GM21360 (cell line): ENCODE measurements around the gene NCKAP5L.
"Not testable (repeated sequence)": the region's sequence is repeated elsewhere in the genome, so short reads cannot be mapped to it uniquely, and the experiment has no call there.

Experiments
- ATAC-seq: cut with Tn5 transposase; IDR thresholded peaks from one replicate; pipeline ENCODE4 v1.9.1; 2021; ENCODE audit warnings: mild to moderate bottlenecking, moderate library complexity; ENCODE audit not compliant: unreplicated experiment

The NCKAP5L gene

GRCh38 chr12:49787672-49788071 lies 40.5 kb downstream of the NCKAP5L start:
- no peak for ATAC-seq

DNA sequence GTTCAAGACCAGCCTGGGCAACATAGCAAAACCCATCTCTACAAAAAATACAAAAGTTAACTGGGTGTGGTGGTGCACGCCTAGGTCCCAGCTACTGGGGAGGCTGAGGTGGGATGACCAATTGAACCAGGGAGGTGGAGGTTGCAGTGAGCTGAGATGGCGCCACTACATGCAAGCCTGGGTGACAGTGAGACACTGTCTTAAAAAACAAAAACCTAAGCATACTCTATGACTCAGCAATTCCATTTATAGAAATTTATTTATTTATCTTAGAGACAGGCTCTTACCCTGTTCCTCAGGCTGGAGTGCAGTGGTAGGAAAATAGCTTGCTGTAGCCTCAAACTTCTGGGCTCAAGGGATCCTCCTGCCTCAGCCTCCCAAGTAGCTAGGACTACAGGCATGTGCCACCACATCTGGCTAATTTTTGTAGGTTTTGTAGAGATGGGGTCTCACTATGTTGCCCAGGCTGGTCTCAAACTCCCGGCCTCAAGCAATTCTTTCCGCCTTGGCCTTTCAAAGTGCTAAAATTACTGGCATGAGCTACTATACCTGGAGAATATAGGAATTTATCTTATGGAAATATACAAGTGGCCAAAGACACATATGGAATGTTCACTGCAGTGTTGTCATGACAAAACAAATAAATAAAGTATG lies 43.3 kb downstream of the NCKAP5L start:
- no peak for ATAC-seq

- no peak for ATAC-seq
Measured at GRCh38 chr12:49783917-49784676, 44.1 kb downstream of the NCKAP5L start.

DNA sequence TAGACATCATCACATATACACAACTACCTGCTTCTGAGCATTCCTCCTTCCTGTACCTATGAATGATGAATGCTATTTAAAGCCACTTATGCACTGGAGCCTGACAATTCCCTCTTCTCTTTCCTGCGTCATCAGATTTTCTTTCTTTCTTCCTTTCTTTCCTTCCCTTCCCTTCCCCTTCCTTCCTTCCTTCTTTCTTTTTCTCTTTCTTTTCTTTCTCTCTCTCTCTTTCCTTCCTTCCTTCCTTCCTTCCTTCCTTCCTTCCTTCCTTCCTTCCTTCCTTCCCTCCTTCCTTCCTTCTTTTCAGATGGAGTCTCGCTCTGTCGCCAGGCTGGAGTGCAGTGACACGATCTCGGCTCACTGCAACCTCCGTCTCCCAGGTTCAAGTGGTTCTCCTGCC lies 47.3 kb downstream of the NCKAP5L start:
- not testable (repeated sequence) for ATAC-seq

DNA sequence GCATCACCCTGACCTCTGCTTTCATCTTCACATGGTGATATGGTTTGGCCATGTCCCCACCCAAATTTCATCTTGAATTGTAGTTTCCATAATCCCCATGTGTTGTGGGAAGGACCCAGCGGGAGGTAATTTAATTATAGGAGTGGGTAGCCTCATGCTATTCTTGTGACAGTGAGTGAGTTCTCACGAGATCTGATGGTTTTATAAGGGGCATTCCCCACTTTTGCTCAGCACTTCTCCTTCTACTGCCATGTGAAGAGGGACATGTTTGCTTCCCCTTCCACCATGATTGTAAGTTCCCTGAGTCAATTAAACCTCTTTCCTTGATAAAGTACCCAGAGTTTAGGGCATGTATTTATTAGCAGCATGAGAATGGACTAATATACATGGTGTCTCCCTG lies 48.6 kb downstream of the NCKAP5L start:
- no peak for ATAC-seq

DNA sequence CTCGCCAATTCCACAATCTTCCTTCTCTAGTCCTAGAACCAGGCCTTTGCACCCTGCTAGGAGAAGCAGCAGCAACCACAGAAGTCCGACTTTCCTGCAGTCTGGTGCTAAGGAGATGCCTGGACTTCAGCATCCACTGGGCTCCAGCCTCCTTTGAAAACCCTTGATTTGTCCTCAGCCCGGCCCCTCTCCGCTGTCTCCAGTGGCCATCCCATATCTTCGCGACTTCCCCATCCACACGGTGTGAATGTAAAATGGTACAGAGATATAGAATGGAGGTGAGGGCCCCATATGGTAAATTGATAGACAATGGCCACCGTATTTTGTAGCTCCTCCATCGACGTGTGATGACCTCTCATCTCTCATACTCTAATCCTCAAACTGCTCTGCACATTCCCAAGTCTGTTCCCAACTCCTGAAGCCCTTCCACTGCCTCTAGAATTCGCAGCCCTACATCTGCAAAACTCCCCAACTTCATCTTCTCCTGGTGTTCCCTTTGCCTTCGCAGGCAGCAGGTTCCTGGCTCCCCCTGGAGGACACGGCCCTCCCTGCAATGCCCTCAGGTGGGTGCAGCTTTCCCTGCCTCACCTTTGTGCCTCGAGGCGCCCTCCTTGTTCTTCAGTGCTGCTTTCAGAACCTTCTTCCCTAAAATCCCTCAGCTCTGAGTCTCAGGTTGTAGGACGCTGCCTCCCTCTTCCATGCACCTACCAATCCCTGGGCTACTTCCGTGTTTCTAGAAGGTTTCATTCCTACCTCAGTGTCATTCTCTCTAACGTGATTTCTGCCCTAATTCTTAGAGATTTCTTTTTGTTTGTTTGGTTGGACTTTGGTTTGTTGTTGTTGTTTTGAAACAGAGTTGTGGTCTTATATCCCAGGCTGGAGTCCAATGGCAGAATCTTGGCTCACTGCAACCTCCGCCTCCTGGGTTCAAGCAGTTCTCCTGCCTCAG lies 50.1 kb downstream of the NCKAP5L start:
- no peak for ATAC-seq

GRCh38 chr12:49777341-49777740 lies 50.9 kb downstream of the NCKAP5L start:
- no peak for ATAC-seq

DNA sequence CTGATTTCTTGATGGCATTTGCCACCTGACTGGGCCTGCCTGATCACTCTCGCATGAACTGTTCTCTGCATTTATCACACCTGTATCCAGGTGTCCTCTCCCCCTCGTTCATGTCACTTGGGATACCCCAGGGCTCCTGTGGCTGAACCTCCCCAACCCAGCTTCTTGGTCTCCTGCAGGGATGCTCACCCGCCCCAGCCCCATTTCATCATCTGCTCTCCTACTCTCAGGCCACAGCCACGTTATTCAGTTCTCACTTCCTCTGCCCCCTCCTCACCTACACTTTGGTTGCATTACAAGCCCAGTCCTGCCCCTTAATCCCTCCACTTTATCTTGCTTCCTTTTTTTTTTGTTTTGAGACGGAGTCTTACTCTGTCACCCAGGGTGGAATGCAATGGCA lies 51.4 kb downstream of the NCKAP5L start:
- ATAC-seq, result no peak

DNA sequence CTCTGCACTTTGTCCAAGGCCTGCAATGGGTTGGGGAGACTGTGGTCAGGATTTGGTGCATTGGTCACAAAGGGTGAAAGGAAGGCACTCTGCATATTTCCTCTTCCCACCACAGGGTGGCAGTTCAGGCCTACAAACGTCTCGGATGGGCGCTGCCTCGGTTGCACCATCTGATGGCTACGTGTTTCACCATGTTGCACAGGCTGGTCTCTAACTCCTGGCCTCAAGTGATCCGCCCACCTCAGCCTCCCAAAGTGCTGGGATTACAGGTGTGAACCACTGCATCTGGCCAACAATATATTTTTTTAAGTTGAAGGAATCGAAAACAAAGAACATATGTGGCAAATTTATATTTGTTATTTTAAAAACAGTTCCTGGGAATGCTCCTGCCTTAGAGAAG lies 51.8 kb downstream of the NCKAP5L start:
- peak; percentile 60 for ATAC-seq

DNA sequence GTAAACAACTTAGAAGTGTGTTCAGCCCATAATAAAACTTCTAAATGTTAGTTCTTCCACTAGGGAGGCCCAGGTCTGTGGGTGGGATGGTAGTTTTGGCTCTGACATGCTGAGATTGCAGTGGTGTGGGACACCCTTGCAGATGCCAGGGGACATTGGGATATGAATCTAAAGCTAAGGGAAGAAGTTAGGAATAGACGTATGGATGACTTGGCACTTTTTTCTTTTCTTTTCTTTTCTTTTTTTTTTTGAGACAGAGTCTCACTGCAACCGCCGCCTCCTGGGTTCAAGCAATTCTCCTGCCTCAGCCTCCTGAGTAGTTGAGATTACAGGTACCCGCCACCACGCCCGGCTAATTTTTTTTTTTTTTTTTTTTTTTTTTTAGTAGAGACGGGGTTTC lies 55.1 kb downstream of the NCKAP5L start:
- not testable (repeated sequence) for ATAC-seq

- no peak for ATAC-seq
Measured at GRCh38 chr12:49767333-49767732, 60.9 kb downstream of the NCKAP5L start.

DNA sequence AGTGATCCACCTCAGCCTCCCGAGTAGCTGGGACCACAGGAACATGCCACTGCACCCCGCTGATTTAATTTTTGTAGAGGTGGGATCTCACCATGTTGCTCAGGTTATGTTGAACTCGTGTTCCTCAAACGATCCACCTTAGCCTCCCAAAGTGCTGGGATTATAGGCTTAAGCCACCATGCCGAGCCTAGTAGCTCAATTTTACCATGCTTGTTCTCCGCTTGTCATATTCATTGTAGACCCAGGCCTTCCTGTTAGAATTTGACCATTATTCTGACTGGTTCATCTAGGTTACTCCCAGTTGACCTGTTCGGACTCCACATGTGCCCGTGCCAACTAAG lies 62.1 kb downstream of the NCKAP5L start:
- ATAC-seq, result no peak

DNA sequence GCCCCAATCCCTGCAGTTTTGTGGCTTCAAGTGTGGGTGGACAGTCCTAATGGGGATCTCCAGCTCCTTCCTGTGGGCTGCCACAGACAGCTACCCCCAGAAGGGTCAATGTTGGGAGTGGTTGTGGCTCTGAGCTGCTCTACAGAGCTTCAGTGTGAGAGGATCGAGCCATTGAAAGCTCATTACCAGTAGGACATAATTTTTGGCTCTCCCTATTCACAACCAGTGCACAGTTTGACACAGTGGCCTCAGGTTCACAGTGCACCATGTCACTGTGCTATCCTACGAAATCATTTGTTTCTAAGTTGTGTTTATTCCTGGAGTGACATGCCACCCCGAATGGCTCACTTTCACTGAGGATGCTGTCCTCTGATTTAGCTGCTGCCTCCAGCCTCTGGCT lies 64.1 kb downstream of the NCKAP5L start:
- ATAC-seq, result no peak

DNA sequence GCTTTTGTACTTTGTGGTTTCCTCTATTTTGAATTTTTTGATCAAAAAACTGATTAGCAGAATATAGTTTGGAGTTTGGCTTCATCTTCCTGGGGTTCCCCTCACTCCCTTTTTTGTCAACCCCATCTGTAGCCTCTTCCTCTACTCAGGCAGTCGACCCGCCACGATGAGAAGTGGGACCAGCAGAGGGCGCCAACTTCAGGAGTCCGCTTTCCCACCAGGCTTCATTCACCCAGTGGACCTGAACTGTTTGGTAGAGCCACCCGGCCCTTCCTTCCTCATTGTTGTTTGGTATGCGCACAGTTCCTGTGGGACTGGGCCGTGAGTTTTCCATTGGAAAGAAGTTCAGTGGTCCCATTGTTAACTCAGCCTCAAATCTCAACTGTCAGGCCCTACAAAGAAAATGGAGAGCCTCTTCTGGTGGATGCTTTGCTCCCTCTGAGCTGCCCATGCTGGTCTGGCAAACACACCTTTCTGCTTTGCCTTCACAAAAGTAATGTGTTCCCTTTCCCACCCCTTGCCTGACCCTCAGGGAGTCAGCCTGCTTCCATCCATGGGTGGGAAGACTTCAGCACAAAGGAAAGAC lies 65.1 kb downstream of the NCKAP5L start:
- ATAC-seq, result no peak

- ATAC-seq, result no peak
Measured at GRCh38 chr12:49762468-49762847, 65.8 kb downstream of the NCKAP5L start.

DNA sequence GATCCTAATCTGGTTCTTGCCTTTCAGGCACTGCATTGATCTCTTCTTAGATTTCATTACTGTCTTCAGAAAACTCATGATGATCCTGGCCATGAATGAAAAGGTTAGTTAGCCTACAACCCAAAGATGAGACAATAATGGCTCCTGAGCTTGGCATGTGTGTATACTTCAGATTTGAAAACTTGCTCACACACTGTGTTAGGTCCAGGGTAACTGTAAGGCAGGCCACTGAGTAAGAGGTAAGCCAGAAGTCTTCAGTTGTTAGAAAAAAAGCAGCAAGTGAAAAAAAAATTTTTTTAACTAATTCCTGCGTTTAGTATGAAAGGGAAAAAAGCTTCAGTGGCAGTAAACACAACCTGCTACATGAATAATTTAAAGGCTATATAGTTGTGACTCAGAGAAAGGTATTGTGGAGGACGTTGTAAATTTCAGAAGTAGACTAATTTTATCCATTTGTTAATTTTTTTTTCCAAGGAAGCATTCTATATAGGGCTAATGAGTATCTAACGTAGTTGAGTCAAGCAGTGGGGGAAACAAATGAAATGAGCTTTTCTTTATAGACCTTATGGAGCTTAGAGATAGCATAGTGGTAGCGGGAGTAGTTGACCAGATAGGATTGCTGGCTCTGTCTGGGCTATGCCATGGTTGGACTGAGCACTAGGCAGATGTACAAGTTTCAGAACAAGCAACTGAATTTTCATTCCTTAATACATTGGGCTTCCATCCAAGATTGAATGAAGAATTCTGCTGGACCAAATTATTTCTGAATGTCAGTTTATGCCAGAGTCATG lies 66.3 kb downstream of the NCKAP5L start:
- ATAC-seq, result no peak

GRCh38 chr12:49750996-49751393 lies 77.2 kb downstream of the NCKAP5L start:
- ATAC-seq, result no peak

- ATAC-seq, result no peak
Measured at GRCh38 chr12:49750027-49750995, 77.9 kb downstream of the NCKAP5L start.

GRCh38 chr12:49748800-49749199 lies 79.4 kb downstream of the NCKAP5L start:
- ATAC-seq, result no peak
